ENCODE measurements around the gene SLC2A3.
A peak's percentile ranks its signal among the peaks of the same experiment; 100 is the strongest.
"Not testable (repeated sequence)": the region's sequence is repeated elsewhere in the genome, so short reads cannot be mapped to it uniquely, and the experiment has no call there.

The SLC2A3 gene

GRCh38 chr12:7966563-7966962 lies 30.6 kb upstream of the SLC2A3 start:
- no peak for DNase-seq
- H3K4me1 Mint-ChIP-seq = peaks cover 53% of the 10 kb centered on the region
- H3K4me3 Mint-ChIP-seq = no peak overlapping the region
- H3K36me3 Mint-ChIP-seq = peaks cover 44% of the 10 kb centered on the region
- CTCF ChIA-PET = interaction anchor here (14.7 kb wide), 1 partner anchor 31 kb away, joined by 260 read pairs; the partner anchor contains the start of gene SLC2A3
- H3K27me3 Mint-ChIP-seq = no peaks in the 10 kb centered on the region
- H3K27ac Mint-ChIP-seq = peak overlapping the region; percentile 37
- no peaks in the 10 kb centered on the region for H3K9me3 Mint-ChIP-seq

- not testable (repeated sequence) for H3K4me3 Mint-ChIP-seq, H3K27ac Mint-ChIP-seq, H3K9me3 Mint-ChIP-seq, DNase-seq, H3K27me3 Mint-ChIP-seq
- peaks cover 47% of the 10 kb centered on the region for H3K4me1 Mint-ChIP-seq
- CTCF ChIA-PET = interaction anchor here (1.0 to 14.7 kb wide), 2 partner anchors 29 kb away, joined by 4 to 260 read pairs; partner anchors contain the start of gene SLC2A3
- H3K36me3 Mint-ChIP-seq = peaks cover 34% of the 10 kb centered on the region
Measured at GRCh38 chr12:7964669-7965068, 28.7 kb upstream of the SLC2A3 start.

DNA sequence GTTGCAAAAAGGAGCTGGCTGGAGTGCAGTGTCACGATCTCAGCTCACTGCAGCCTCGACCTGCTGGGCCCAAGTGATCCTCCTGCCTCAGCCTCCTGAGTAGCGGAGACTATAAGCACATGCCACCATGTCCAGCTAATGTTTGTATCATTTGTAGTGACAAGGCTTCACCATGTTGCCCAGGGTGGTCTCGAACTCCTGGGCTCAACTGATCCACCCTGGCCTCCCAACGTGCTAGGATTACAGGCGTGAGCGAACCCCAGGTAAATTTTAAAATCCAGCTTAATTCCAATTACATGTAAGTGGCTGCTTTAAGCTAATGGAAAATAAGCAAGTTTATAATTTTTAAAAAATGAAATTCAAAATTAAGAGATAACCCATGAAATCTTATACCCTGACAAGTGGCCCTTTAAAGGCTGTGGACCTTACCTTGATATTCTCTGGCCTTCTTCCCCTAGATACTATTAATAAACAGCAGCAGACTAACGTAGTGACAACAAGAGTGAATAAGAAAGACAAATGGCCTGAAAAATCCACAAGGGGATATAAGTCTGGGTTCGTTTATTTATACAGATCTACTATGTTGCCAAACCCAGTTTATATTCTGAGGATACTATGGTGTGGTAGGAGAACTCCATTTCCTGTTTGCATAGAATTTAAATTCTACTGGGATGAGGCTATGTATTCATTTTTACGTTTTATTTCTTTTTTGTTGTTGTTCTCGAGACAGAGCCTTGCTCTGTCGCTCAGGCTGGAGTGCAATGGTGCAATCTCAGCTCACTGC lies 25.6 kb upstream of the SLC2A3 start:
- Mint-ChIP-seq H3K27me3 (no peaks in the 10 kb centered on the region), H3K4me1 (peaks cover 52% of the 10 kb centered on the region), H3K27ac (peak overlapping the region; percentile 89), H3K36me3 (peaks cover 19% of the 10 kb centered on the region), H3K4me3 (peak overlapping the region; percentile 78), H3K9me3 (no peaks in the 10 kb centered on the region)
- no peak for DNase-seq
- CTCF ChIA-PET = interaction anchor here (0.7 to 14.7 kb wide), 6 partner anchors 7 to 117 kb away, joined by 3 to 260 read pairs (median 14); partner anchors contain the start of gene SLC2A3

GRCh38 chr12:7959701-7960121 lies 23.7 kb upstream of the SLC2A3 start:
- CTCF ChIA-PET = interaction anchor here (3.5 to 14.7 kb wide), 3 partner anchors 11 to 34 kb away, joined by 19 to 260 read pairs (median 38); partner anchors contain the start of gene SLC2A3
- DNase-seq = peak; percentile 72
- Mint-ChIP-seq H3K36me3 (peaks cover 12% of the 10 kb centered on the region), H3K4me1 (peaks cover 49% of the 10 kb centered on the region), H3K4me3 (peak overlapping the region; percentile 78), H3K9me3 (no peaks in the 10 kb centered on the region), H3K27ac (peak overlapping the region; percentile 89), H3K27me3 (no peaks in the 10 kb centered on the region)

- peak overlapping the region; percentile 78 for H3K4me3 Mint-ChIP-seq
- peak overlapping the region; percentile 89 for H3K27ac Mint-ChIP-seq
- H3K4me1 Mint-ChIP-seq = peaks cover 49% of the 10 kb centered on the region
- peaks cover 10% of the 10 kb centered on the region for H3K36me3 Mint-ChIP-seq
- CTCF ChIA-PET = interaction anchor here (1.3 to 14.7 kb wide), 4 partner anchors 11 to 35 kb away, joined by 4 to 260 read pairs (median 28); partner anchors contain the start of gene SLC2A3
- peak; percentile 29 for DNase-seq
- no peaks in the 10 kb centered on the region for H3K9me3 Mint-ChIP-seq
- H3K27me3 Mint-ChIP-seq = no peaks in the 10 kb centered on the region
Measured at GRCh38 chr12:7959278-7959677, 23.3 kb upstream of the SLC2A3 start.

- H3K36me3 Mint-ChIP-seq, CTCF ChIA-PET, H3K27me3 Mint-ChIP-seq, H3K27ac Mint-ChIP-seq, H3K4me3 Mint-ChIP-seq, DNase-seq, H3K9me3 Mint-ChIP-seq: not testable (repeated sequence)
- peaks cover 22% of the 10 kb centered on the region for H3K4me1 Mint-ChIP-seq
Measured at GRCh38 chr12:7954877-7955276, 18.9 kb upstream of the SLC2A3 start.

GRCh38 chr12:7954418-7954817 lies 18.4 kb upstream of the SLC2A3 start:
- H3K4me3 Mint-ChIP-seq, H3K36me3 Mint-ChIP-seq, DNase-seq, H3K27me3 Mint-ChIP-seq, H3K27ac Mint-ChIP-seq, CTCF ChIA-PET, H3K9me3 Mint-ChIP-seq: not testable (repeated sequence)
- peaks cover 18% of the 10 kb centered on the region for H3K4me1 Mint-ChIP-seq

DNA sequence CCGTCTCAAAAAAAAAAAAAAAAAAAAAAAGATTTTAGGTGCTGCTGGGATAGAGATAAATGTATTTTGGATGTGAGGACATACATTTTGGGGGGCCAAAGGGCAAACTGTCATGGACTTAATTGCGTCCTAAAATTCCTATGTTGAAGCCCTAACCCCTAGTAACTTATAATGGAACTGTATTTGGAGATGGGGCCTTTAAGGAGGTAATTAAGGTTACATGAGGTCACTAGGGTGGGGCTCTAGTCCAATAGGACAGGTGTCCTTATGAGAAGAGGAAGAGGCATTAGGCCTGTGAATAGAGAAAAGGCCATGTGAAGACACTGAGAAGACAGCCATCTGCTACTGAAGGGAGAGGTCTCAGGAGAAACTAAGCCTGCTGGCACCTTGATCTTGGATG lies 17.9 kb upstream of the SLC2A3 start:
- CTCF ChIA-PET, H3K27ac Mint-ChIP-seq, H3K4me3 Mint-ChIP-seq, H3K36me3 Mint-ChIP-seq, H3K27me3 Mint-ChIP-seq, DNase-seq, H3K9me3 Mint-ChIP-seq: not testable (repeated sequence)
- H3K4me1 Mint-ChIP-seq = peaks cover 14% of the 10 kb centered on the region

- CTCF ChIA-PET = no interaction called here
- no peaks in the 10 kb centered on the region for H3K9me3 Mint-ChIP-seq
- no peak overlapping the region for H3K4me3 Mint-ChIP-seq
- H3K36me3 Mint-ChIP-seq = no peaks in the 10 kb centered on the region
- no peak for DNase-seq
- no peak overlapping the region for H3K27ac Mint-ChIP-seq
- H3K27me3 Mint-ChIP-seq = no peaks in the 10 kb centered on the region
- H3K4me1 Mint-ChIP-seq = peaks cover 7% of the 10 kb centered on the region
Measured at GRCh38 chr12:7951671-7952070, 15.7 kb upstream of the SLC2A3 start.

DNA sequence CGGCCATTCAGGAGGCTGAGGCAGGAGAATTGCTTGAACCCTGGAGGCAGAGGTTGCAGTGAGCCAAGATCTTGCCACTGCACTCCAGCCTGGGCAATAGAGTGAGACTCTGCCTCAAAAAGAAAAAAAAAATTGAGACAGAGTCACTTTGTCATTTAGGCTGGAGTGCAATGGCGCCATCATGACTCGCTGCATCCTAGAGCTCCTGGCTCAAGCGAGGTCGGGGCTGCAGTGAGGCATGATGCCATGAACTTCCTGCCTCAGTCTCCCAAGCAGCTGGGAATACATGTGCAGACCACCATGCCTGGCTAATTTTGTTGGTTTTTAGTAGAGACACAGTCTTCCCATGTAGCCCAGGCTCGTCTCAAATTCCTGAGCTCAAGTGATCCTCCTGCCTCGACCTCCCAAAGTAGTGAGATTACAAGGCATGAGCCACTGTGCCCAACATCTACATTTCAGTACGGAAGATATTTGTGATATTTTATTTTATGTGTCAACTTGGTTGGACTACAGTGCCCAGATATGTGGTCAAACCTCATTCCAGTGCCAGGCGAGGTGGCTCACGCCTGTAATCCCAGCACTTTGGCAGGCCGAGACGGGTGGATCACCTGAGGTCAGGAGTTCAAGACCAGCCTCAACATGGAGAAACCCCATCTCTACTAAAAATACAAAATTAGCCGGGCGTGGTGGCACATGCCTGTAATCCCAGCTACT lies 14.4 kb upstream of the SLC2A3 start:
- H3K27ac Mint-ChIP-seq, CTCF ChIA-PET, H3K4me3 Mint-ChIP-seq, DNase-seq, H3K27me3 Mint-ChIP-seq, H3K9me3 Mint-ChIP-seq, H3K4me1 Mint-ChIP-seq, H3K36me3 Mint-ChIP-seq: not testable (repeated sequence)

DNA sequence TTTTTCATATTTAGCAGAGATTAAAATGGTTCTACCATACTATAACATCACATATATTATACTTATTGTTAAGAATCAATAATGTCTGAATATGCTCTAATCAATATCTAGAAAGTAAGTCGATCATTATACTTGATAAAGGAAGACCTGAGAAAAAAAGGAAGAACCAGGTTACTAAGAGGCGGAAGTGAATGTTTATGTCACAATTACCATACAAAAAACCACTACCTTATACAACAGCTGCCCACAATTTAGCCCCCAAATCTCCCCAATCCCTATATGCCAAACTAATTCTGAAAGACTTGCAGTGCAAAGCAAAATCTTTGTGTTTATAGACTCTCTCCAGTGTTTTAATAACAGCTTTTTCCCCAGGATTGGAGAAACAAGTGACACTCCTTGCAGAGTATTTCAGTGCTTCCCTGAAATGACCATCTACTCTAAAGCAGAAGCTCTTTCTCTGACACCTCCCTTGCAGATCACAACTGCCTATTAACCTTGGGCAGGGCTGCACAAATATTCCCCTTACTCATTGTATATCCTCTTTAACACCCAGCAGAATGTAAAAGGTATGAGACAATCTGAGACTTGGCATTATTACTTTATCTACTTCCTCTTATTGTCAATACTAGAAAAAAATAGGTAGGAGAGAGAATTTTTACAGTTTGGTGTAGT lies 12.7 kb upstream of the SLC2A3 start:
- no peaks in the 10 kb centered on the region for H3K27me3 Mint-ChIP-seq
- no peaks in the 10 kb centered on the region for H3K9me3 Mint-ChIP-seq
- no peak for DNase-seq
- no peaks in the 10 kb centered on the region for H3K36me3 Mint-ChIP-seq
- CTCF ChIA-PET = no interaction called here
- H3K4me3 Mint-ChIP-seq = no peak overlapping the region
- H3K4me1 Mint-ChIP-seq = peaks cover 7% of the 10 kb centered on the region
- H3K27ac Mint-ChIP-seq = no peak overlapping the region

DNA sequence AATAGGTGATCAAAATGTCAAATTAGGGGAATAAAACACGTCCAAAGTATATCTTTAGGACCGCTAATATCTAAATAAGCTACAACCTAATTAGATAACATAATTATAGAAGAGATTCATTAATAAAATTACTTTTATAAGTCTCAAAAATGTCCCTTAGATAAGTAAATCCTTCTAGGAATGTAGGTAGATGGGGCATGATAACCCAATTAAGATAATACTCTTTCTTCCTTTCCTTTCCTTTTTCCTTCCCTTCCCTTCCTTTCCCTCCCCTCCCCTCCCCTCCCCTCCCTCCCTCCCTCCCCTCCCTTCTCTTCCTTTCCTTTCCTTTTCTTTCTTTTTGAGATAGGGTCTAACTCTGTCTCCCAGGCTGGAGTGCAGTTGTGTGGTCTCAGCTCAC lies 11.0 kb upstream of the SLC2A3 start:
- CTCF ChIA-PET = no interaction called here
- Mint-ChIP-seq H3K9me3 (no peaks in the 10 kb centered on the region), H3K27ac (no peak overlapping the region), H3K4me1 (peaks cover 7% of the 10 kb centered on the region), H3K36me3 (no peaks in the 10 kb centered on the region), H3K27me3 (no peaks in the 10 kb centered on the region), H3K4me3 (no peak overlapping the region)
- no peak for DNase-seq

DNA sequence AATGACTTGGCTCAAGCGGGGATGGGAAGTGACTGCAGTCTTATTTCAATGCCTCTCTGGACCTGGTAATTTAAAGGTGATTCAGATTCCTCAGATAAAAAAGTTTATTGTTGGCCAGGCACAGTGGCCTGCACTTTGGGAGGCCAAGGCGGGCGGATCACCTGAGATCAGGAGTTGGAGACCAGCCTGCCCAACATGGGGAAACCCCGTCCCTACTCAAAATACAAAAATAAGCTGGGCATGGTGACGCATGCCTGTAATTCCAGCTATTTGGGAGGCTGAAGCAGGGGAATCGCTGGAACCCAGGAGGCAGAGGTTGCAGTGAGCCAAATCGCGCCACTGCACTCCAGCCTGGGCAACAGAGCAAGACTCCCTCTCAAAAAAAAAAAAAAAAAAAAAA lies 8.8 kb upstream of the SLC2A3 start:
- H3K4me3 Mint-ChIP-seq, CTCF ChIA-PET, H3K4me1 Mint-ChIP-seq, H3K9me3 Mint-ChIP-seq, DNase-seq, H3K36me3 Mint-ChIP-seq, H3K27ac Mint-ChIP-seq, H3K27me3 Mint-ChIP-seq: not testable (repeated sequence)

DNA sequence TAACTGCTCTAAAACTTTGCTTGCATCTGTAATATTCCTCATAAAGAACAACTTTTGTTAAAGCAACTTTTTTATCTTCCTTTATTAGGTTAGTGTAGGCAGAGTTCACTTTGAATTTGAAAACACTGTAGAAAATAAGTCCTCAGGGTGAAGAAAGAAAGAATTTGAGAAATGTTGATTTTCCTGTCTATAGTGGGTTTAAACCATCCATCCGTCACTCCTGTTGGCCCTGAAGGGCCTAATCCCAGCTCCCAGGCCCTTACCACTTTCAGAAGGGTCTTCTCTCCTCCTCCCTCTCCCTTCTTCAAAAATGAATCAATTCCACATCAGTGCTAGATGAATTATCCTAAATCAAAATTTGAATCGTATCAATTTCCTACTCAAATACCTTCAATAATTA lies 4.9 kb upstream of the SLC2A3 start:
- Mint-ChIP-seq H3K27ac (no peak overlapping the region), H3K27me3 (no peaks in the 10 kb centered on the region), H3K36me3 (no peaks in the 10 kb centered on the region), H3K4me3 (no peak overlapping the region), H3K4me1 (peaks cover 13% of the 10 kb centered on the region), H3K9me3 (no peaks in the 10 kb centered on the region)
- CTCF ChIA-PET = interaction anchor here (12.4 kb wide), 1 partner anchor 23 kb away, joined by 260 read pairs; no protein-coding TSS in a partner anchor
- DNase-seq = no peak
